ENCODE results near the gene SEMA5B.

The SEMA5B gene

DNA sequence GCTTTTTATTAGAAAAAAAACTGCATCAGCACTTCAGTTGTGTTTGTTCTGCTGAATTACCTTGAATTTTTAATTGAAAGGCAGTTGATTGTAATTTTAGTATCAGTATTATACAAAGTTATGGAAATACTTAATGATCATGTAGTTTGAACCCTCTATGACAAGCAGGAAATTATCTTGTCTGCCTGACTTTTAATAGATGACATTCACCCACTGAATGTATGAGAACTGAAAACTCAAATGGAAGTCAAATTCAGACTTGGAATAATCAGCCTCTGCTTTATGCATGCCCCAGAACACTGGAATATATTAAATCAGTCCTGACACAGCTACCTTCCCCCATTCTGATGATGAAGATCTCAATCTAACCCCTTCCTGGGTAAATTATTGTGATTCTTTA lies 159.2 kb downstream of the SEMA5B start:
- Histone ChIP-seq H3K27me3 (ENCODE audit: low read length) (no peaks in the 10 kb centered on the region), H3K4me2 (ENCODE audit: low read depth, low read length, poor library complexity, severe bottlenecking) (no peak overlapping the region), H4K20me1 (ENCODE audit: low read depth, low read length) (no peaks in the 10 kb centered on the region), H2AFZ (ENCODE audit: low read depth, low read length, severe bottlenecking) (no peak overlapping the region), H3F3A (ENCODE audit: insufficient read depth) (no peaks in the 10 kb centered on the region), H3K27ac (ENCODE audit: low read depth, low read length) (no peak overlapping the region), H3K79me2 (ENCODE audit: insufficient read depth, low read length) (no peaks in the 10 kb centered on the region), H3K9me3 (ENCODE audit: insufficient read depth, low read length) (no peaks in the 10 kb centered on the region), H3K4me3 (ENCODE audit: insufficient read depth, low read length, poor library complexity, severe bottlenecking) (no peak overlapping the region), H3K9ac (ENCODE audit: low read length) (no peak overlapping the region), H3K9me2 (replicated peaks; ENCODE audit: insufficient read depth, low read length) (no peaks in the 10 kb centered on the region), H3K36me3 (ENCODE audit: low read length) (no peaks in the 10 kb centered on the region)
- TF ChIP-seq CTCF (IDR thresholded peaks at IDR 0.05; ENCODE audit: insufficient read depth, low read length, poor library complexity, severe bottlenecking): no peak
- TF ChIP-seq EZH2phosphoT487 (conservative IDR thresholded peaks at IDR 0.05; ENCODE audit: low read length): no peak

- Histone ChIP-seq H3K27me3 (ENCODE audit: low read length) (no peaks in the 10 kb centered on the region), H4K20me1 (ENCODE audit: low read depth, low read length) (no peaks in the 10 kb centered on the region), H2AFZ (ENCODE audit: low read depth, low read length, severe bottlenecking) (no peak overlapping the region), H3K36me3 (ENCODE audit: low read length) (no peaks in the 10 kb centered on the region), H3K9me2 (replicated peaks; ENCODE audit: insufficient read depth, low read length) (no peaks in the 10 kb centered on the region), H3K9me3 (ENCODE audit: insufficient read depth, low read length) (no peaks in the 10 kb centered on the region), H3K9ac (ENCODE audit: low read length) (no peak overlapping the region), H3F3A (ENCODE audit: insufficient read depth) (no peaks in the 10 kb centered on the region), H3K79me2 (ENCODE audit: insufficient read depth, low read length) (no peaks in the 10 kb centered on the region), H3K4me3 (ENCODE audit: insufficient read depth, low read length, poor library complexity, severe bottlenecking) (no peak overlapping the region), H3K27ac (ENCODE audit: low read depth, low read length) (no peak overlapping the region), H3K4me2 (ENCODE audit: low read depth, low read length, poor library complexity, severe bottlenecking) (no peak overlapping the region)
- TF ChIP-seq EZH2phosphoT487 (conservative IDR thresholded peaks at IDR 0.05; ENCODE audit: low read length) (no peak), CTCF (IDR thresholded peaks at IDR 0.05; ENCODE audit: insufficient read depth, low read length, poor library complexity, severe bottlenecking) (no peak)
Observed at GRCh38 chr3:122864498-122864897, 163.1 kb downstream of the SEMA5B start.

- Histone ChIP-seq H3K4me2 (ENCODE audit: low read depth, low read length, poor library complexity, severe bottlenecking) (no peak overlapping the region), H3K9ac (ENCODE audit: low read length) (no peak overlapping the region), H3K9me3 (ENCODE audit: insufficient read depth, low read length) (no peaks in the 10 kb centered on the region), H3K36me3 (ENCODE audit: low read length) (no peaks in the 10 kb centered on the region), H3K27me3 (ENCODE audit: low read length) (no peaks in the 10 kb centered on the region), H2AFZ (ENCODE audit: low read depth, low read length, severe bottlenecking) (no peak overlapping the region), H3K9me2 (replicated peaks; ENCODE audit: insufficient read depth, low read length) (no peaks in the 10 kb centered on the region), H3F3A (ENCODE audit: insufficient read depth) (no peaks in the 10 kb centered on the region), H3K4me3 (ENCODE audit: insufficient read depth, low read length, poor library complexity, severe bottlenecking) (no peak overlapping the region), H4K20me1 (ENCODE audit: low read depth, low read length) (no peaks in the 10 kb centered on the region), H3K79me2 (ENCODE audit: insufficient read depth, low read length) (no peaks in the 10 kb centered on the region), H3K27ac (ENCODE audit: low read depth, low read length) (no peak overlapping the region)
- TF ChIP-seq EZH2phosphoT487 (conservative IDR thresholded peaks at IDR 0.05; ENCODE audit: low read length) (no peak), CTCF (IDR thresholded peaks at IDR 0.05; ENCODE audit: insufficient read depth, low read length, poor library complexity, severe bottlenecking) (no peak)
Observed at GRCh38 chr3:122862381-122862780, 165.2 kb downstream of the SEMA5B start.
